GM12878 (cell line): ENCODE measurements around the gene SECISBP2. TPM values are rescaled to one million over a fixed set of nuclear protein-coding genes. Genes with fewer than 3 reads are reported as not detected.

Experiments
- ATAC-seq: fragments of 200-7000 bp; cut with Tn5 transposase; 3 replicates; pipeline ENCODE4 v1.9.1; 2020; ENCODE audit warnings: mild to moderate bottlenecking, moderate library complexity
- BruUV-seq: library from RNA; stranded (reverse); fragments of 400-500 nt; replicated peaks from 2 replicates; lab custom pipeline; 2021; lab: Mats Ljungman, UMichigan
- CTCF ChIA-PET: fragments of 300-600 bp; sonication (Branson Sonifier 250); formaldehyde crosslinking; extraction: SDS; loops from one replicate; lab custom pipeline; 2021; ENCODE audit warnings: inconsistent platforms; lab: Yijun Ruan, JAX
- POLR2A ChIA-PET: fragments of 350-600 bp; formaldehyde crosslinking; extraction: SDS; loops from one replicate; lab custom pipeline; 2021; ENCODE audit warnings: inconsistent platforms; lab: Charles Lee
- RAD21 ChIA-PET: fragments of 300-600 bp; sonication (Branson Sonifier 250); formaldehyde crosslinking; loops from one replicate; lab custom pipeline; 2023; ENCODE audit warnings: antibody characterized with exemption; ENCODE audit not compliant: unreplicated experiment; lab: Charles Lee
- SMC1A ChIA-PET: fragments of 300-600 bp; sonication (Branson Sonifier 250); formaldehyde crosslinking; loops from one replicate; lab custom pipeline; 2023; ENCODE audit not compliant: unreplicated experiment, uncharacterized antibody; lab: Charles Lee
- DNase-seq: peaks from one replicate; pipeline ENCODE4 v3.0.0-alpha.2; 2011; ENCODE audit warnings: low read depth, low spot score
- FAIRE-seq: peaks from 3 replicates; lab custom pipeline; 2011; peaks lifted over from hg19 to GRCh38; lab: Jason Lieb, UNC
- H2AFZ ChIP-seq: 2 replicates; pipeline ENCODE4 v1.6.0; 2011; ENCODE audit warnings: low read depth, low read length, control low read depth; ENCODE audit not compliant: control insufficient read depth
- H3K27ac ChIP-seq: 2 replicates; pipeline ENCODE4 v1.5.1; 2011; ENCODE audit warnings: control low read depth; ENCODE audit not compliant: control insufficient read depth, insufficient read depth
- H3K27me3 ChIP-seq, 2 experiments: replicated peaks in 1 of 2; 2 replicates each; pipeline versions ENCODE4 v1.6.0 to v1.6.1; 2011; ENCODE audit warnings: low read length in 1 of 2; ENCODE audit not compliant: control insufficient read depth in 2 of 2, insufficient read depth in 2 of 2
- H3K36me3 ChIP-seq, 2 experiments: 2 replicates each; pipeline ENCODE4 v1.5.1; 2011; ENCODE audit warnings: low read length in 1 of 2; ENCODE audit not compliant: control insufficient read depth in 2 of 2, insufficient read depth in 2 of 2
- H3K4me1 ChIP-seq: 2 replicates; pipeline ENCODE4 v1.6.1; 2011; ENCODE audit warnings: mild to moderate bottlenecking, low read length, moderate library complexity, mixed read lengths; ENCODE audit not compliant: control insufficient read depth, insufficient read depth
- H3K4me2 ChIP-seq: 2 replicates; pipeline ENCODE4 v1.6.0; 2011; ENCODE audit warnings: control low read depth; ENCODE audit not compliant: control insufficient read depth, insufficient read depth
- H3K4me3 ChIP-seq: fragments of 200-600 bp; sonication (generic); 2 replicates; pipeline ENCODE4 v1.5.1; 2016
- H3K79me2 ChIP-seq: 2 replicates; pipeline ENCODE4 v1.6.0; 2011; ENCODE audit warnings: low read length; ENCODE audit not compliant: control insufficient read depth, insufficient read depth
- H3K9ac ChIP-seq: 2 replicates; pipeline ENCODE4 v1.8.0; 2011; ENCODE audit warnings: low read length, control low read depth, mixed read lengths; ENCODE audit not compliant: control insufficient read depth, insufficient read depth
- H3K9me3 ChIP-seq: replicated peaks from 3 replicates; pipeline ENCODE4 v1.5.1; 2011; ENCODE audit warnings: mild to moderate bottlenecking, low read length; ENCODE audit not compliant: control insufficient read depth, insufficient read depth
- H4K20me1 ChIP-seq: 2 replicates; pipeline ENCODE4 v1.6.0; 2011; ENCODE audit not compliant: control insufficient read depth, insufficient read depth
- CBX5 ChIP-seq: sonication (generic); IDR thresholded peaks from 2 replicates; pipeline ENCODE4 v1.6.1; 2016; ENCODE audit warnings: low read depth, moderate library complexity, mild to moderate bottlenecking, inconsistent platforms
- CEBPB ChIP-seq, 2 experiments: fragments of 150-350 bp in 1 of 2; IDR thresholded peaks; 2 replicates each; pipeline ENCODE4 v1.6.1; 2012 to 2014; ENCODE audit warnings: low read depth in 2 of 2, low read length in 2 of 2, borderline replicate concordance in 1 of 2, inconsistent platforms in 1 of 2
- CHD4 ChIP-seq: fragments of 200-600 bp; sonication (generic); IDR thresholded peaks from 2 replicates; pipeline ENCODE4 v1.6.1; 2016; ENCODE audit warnings: mild to moderate bottlenecking
- DPF2 ChIP-seq: fragments of 450-650 bp; IDR thresholded peaks from 2 replicates; pipeline ENCODE4 v1.6.1; 2017; ENCODE audit warnings: mild to moderate bottlenecking
- KAT2A ChIP-seq: conservative IDR thresholded peaks from 2 replicates; pipeline ENCODE4 v1.6.1; 2011; ENCODE audit warnings: low read depth, low read length; ENCODE audit not compliant: control insufficient read depth
- MTA3 ChIP-seq: IDR thresholded peaks from 2 replicates; pipeline ENCODE4 v1.6.1; 2012; ENCODE audit warnings: low read length, inconsistent platforms, borderline replicate concordance
- MYC ChIP-seq: IDR thresholded peaks from 2 replicates; pipeline ENCODE4 v1.6.1; 2011; ENCODE audit warnings: mild to moderate bottlenecking, low read length, moderate library complexity, inconsistent platforms; ENCODE audit not compliant: insufficient read depth, insufficient replicate concordance, insufficient read length, severe bottlenecking
- RAD21 ChIP-seq: IDR thresholded peaks from 2 replicates; pipeline ENCODE4 v1.6.1; 2011; ENCODE audit warnings: mild to moderate bottlenecking, low read depth, low read length, moderate library complexity; ENCODE audit not compliant: insufficient read depth
- RB1 ChIP-seq: fragments of 450-650 bp; formaldehyde crosslinking; IDR thresholded peaks from 2 replicates; pipeline ENCODE4 v1.6.1; 2017; ENCODE audit warnings: mild to moderate bottlenecking, borderline replicate concordance
- REST ChIP-seq: IDR thresholded peaks from 2 replicates; pipeline ENCODE4 v1.6.1; 2012; ENCODE audit warnings: mild to moderate bottlenecking, low read depth, low read length
- SMAD1 ChIP-seq: fragments of 450-650 bp; IDR thresholded peaks from 2 replicates; pipeline ENCODE4 v1.6.1; 2018; ENCODE audit warnings: mild to moderate bottlenecking, low read depth; ENCODE audit not compliant: partially characterized antibody
- TARDBP ChIP-seq: IDR thresholded peaks from 2 replicates; pipeline ENCODE4 v1.6.1; 2016; ENCODE audit warnings: borderline replicate concordance
- WRNIP1 ChIP-seq: IDR thresholded peaks from 2 replicates; pipeline ENCODE4 v1.6.1; 2011; ENCODE audit warnings: low read depth, low read length, improper control_type of control experiment, borderline replicate concordance
- ZNF207 ChIP-seq: fragments of 450-650 bp; IDR thresholded peaks from 2 replicates; pipeline ENCODE4 v1.6.1; 2014; ENCODE audit warnings: antibody characterized with exemption, mild to moderate bottlenecking, borderline replicate concordance
- ZNF687 ChIP-seq: fragments of 450-650 bp; IDR thresholded peaks from 2 replicates; pipeline ENCODE4 v1.6.1; 2017; ENCODE audit warnings: mild to moderate bottlenecking, moderate library complexity
- WGBS: methylation state at CpG from one replicate; pipeline ENCODE4 v1.1.6; 2016; ENCODE audit warnings: low lambda C conversion rate; ENCODE audit not compliant: insufficient replicate concordance, insufficient coverage; ENCODE audit errors: missing lambda C conversion rate; 5-methylcytosine and 5-hydroxymethylcytosine counted together
- in situ Hi-C: fragments of 300-500 bp; cut with MboI; formaldehyde crosslinking; loops from 9 replicates; pipeline ENCODE4 v1.14.3; 2018; ENCODE audit warnings: mixed read lengths
- intact Hi-C: fragments of 100-400 bp; cut with micrococcal nuclease; formaldehyde crosslinking; loops from one replicate; pipeline ENCODE4 v1.14.2; 2022; ENCODE audit not compliant: unreplicated experiment
- polyA plus RNA-seq, 11 experiments: library from polyadenylated mRNA; depleted of rRNA in 4 of 11; unstranded in 6 of 11; stranded (reverse) in 5 of 11; fragments of >200 nt; fragmentation: Nextera tagmentation in 4 of 11; fragmentation: Illumina TruSeq in 1 of 11; extraction: Ambion mirVana in 4 of 11; extraction: Trizol in 1 of 11; gene quantifications; 1 replicate in 1 of 11; 2 replicates in 10 of 11; pipeline versions ENCODE4 v1.2.1 to v1.2.3, GENCODE V29; 2011 to 2016; ENCODE audit warnings: inconsistent platforms in 2 of 11, missing spikeins in 2 of 11, low read depth in 1 of 11
- total RNA-seq, 4 experiments: library from RNA; depleted of rRNA in 3 of 4; stranded (reverse); fragments of >200 nt in 3 of 4; fragmentation: Illumina TruSeq in 1 of 4; extraction: Trizol in 1 of 4; gene quantifications; 2 replicates each; pipeline versions ENCODE4 v1.2.1 to v1.2.3, GENCODE V29; 2013 to 2021

SECISBP2 gene
- total and polyA plus RNA-seq, 10 of the 15 experiments (the other 5 are each of a cell fraction or from before 2014, with no cell fraction given), result 4.6 to 50.5 (median 31.9) TPM

GRCh38 chr9:89351584-89352300 lies 33.4 kb downstream of the SECISBP2 start:
- H3K27me3 ChIP-seq, result no peaks in the 10 kb centered on the region
- ChIA-PET POLR2A (no interaction called here), CTCF (no interaction called here), RAD21 (interaction anchor here (0.9 kb wide), 1 partner anchor 31 kb away, joined by 4 read pairs; no protein-coding TSS in a partner anchor), SMC1A (interaction anchor here (1.5 kb wide), 1 partner anchor 12 kb away, joined by 4 read pairs; no protein-coding TSS in a partner anchor)
- no peak overlapping the region for H3K27ac ChIP-seq
- in situ Hi-C loops (no loop called here), intact Hi-C loops (no loop called here)
- FAIRE-seq (no peak), DNase-seq (no peak), ATAC-seq (no peak)
- H2AFZ ChIP-seq, result no peak overlapping the region
- H3K9ac ChIP-seq, result no peak overlapping the region; the same call in 1 of the 2 replicates
- WGBS, result 96% methylated on average over 6 of the region's 6 CpGs
- no peak overlapping the region for H3K4me3 ChIP-seq
- no peaks in the 10 kb centered on the region for H4K20me1 ChIP-seq
- H3K4me1 ChIP-seq, result peaks cover 10% of the 10 kb centered on the region
- no TSS peak for BruUV-seq
- peaks cover 42 to 43% of the 10 kb centered on the region in 2 experiments for H3K36me3 ChIP-seq
- no peak overlapping the region for H3K4me2 ChIP-seq
- TF ChIP-seq RAD21 (no peak), ZNF207 (no peak), CBX5 (no peak), RB1 (no peak), MYC (no peak), MTA3 (no peak), CHD4 (no peak), REST (no peak), KAT2A (no peak), CEBPB (IDR thresholded peaks at IDR 0.05; ENCODE audit: borderline replicate concordance in 1 of 2, low read depth in 2 of 2, low read length in 2 of 2) (no peak), SMAD1 (no peak), WRNIP1 (no peak), TARDBP (no peak), DPF2 (no peak), ZNF687 (no peak)
- H3K79me2 ChIP-seq, result no peaks in the 10 kb centered on the region
- no peaks in the 10 kb centered on the region for H3K9me3 ChIP-seq
